ENCODE measurements around the gene WNT3A.

- no peak for TF ChIP-seq POLR2AphosphoS5 (IDR thresholded peaks at IDR 0.05; ENCODE audit: low read depth)
- no peak for TF ChIP-seq CTCF (conservative IDR thresholded peaks at IDR 0.05; ENCODE audit: low read depth in 2 of 2)
- TF ChIP-seq EZH2phosphoT487 (IDR thresholded peaks at IDR 0.05; ENCODE audit: unreplicated experiment), result no peak
- no peak for TF ChIP-seq REST (IDR thresholded peaks at IDR 0.05; ENCODE audit: unreplicated experiment)
- TF ChIP-seq EZH2 (IDR thresholded peaks at IDR 0.05; ENCODE audit: low read depth, unreplicated experiment), result no peak
- no peak for TF ChIP-seq JUNB (IDR thresholded peaks at IDR 0.05; ENCODE audit: unreplicated experiment)
- no peak for TF ChIP-seq ZNF114 (CRISPR knock-in tag; IDR thresholded peaks at IDR 0.05)
Measured at GRCh38 chr1:228097333-228098081, 90.7 kb downstream of the WNT3A start.

All from GM23338 (cell line).